GM12878 (cell line): Measurements from ENCODE around the gene EFHD1. TPM values are rescaled to one million over a fixed set of nuclear protein-coding genes. Genes with fewer than 3 reads are reported as not detected.

Experiments
- ATAC-seq: fragments of 200-7000 bp; cut with Tn5 transposase; 3 replicates; pipeline ENCODE4 v1.9.1; 2020; ENCODE audit warnings: mild to moderate bottlenecking, moderate library complexity
- BruUV-seq: library from RNA; stranded (reverse); fragments of 400-500 nt; replicated peaks from 2 replicates; lab custom pipeline; 2021; lab: Mats Ljungman, UMichigan
- CTCF ChIA-PET: fragments of 300-600 bp; sonication (Branson Sonifier 250); formaldehyde crosslinking; extraction: SDS; loops from one replicate; lab custom pipeline; 2021; ENCODE audit warnings: inconsistent platforms; lab: Yijun Ruan, JAX
- POLR2A ChIA-PET: fragments of 350-600 bp; formaldehyde crosslinking; extraction: SDS; loops from one replicate; lab custom pipeline; 2021; ENCODE audit warnings: inconsistent platforms; lab: Charles Lee
- RAD21 ChIA-PET: fragments of 300-600 bp; sonication (Branson Sonifier 250); formaldehyde crosslinking; loops from one replicate; lab custom pipeline; 2023; ENCODE audit warnings: antibody characterized with exemption; ENCODE audit not compliant: unreplicated experiment; lab: Charles Lee
- SMC1A ChIA-PET: fragments of 300-600 bp; sonication (Branson Sonifier 250); formaldehyde crosslinking; loops from one replicate; lab custom pipeline; 2023; ENCODE audit not compliant: unreplicated experiment, uncharacterized antibody; lab: Charles Lee
- DNase-seq: peaks from one replicate; pipeline ENCODE4 v3.0.0-alpha.2; 2011; ENCODE audit warnings: low read depth, low spot score
- FAIRE-seq: peaks from 3 replicates; lab custom pipeline; 2011; peaks lifted over from hg19 to GRCh38; lab: Jason Lieb, UNC
- H2AFZ ChIP-seq: 2 replicates; pipeline ENCODE4 v1.6.0; 2011; ENCODE audit warnings: low read depth, low read length, control low read depth; ENCODE audit not compliant: control insufficient read depth
- H3K27ac ChIP-seq: 2 replicates; pipeline ENCODE4 v1.5.1; 2011; ENCODE audit warnings: control low read depth; ENCODE audit not compliant: control insufficient read depth, insufficient read depth
- H3K27me3 ChIP-seq, 2 experiments: replicated peaks in 1 of 2; 2 replicates each; pipeline versions ENCODE4 v1.6.0 to v1.6.1; 2011; ENCODE audit warnings: low read length in 1 of 2; ENCODE audit not compliant: control insufficient read depth in 2 of 2, insufficient read depth in 2 of 2
- H3K36me3 ChIP-seq, 2 experiments: 2 replicates each; pipeline ENCODE4 v1.5.1; 2011; ENCODE audit warnings: low read length in 1 of 2; ENCODE audit not compliant: control insufficient read depth in 2 of 2, insufficient read depth in 2 of 2
- H3K4me1 ChIP-seq: 2 replicates; pipeline ENCODE4 v1.6.1; 2011; ENCODE audit warnings: mild to moderate bottlenecking, low read length, moderate library complexity, mixed read lengths; ENCODE audit not compliant: control insufficient read depth, insufficient read depth
- H3K4me2 ChIP-seq: 2 replicates; pipeline ENCODE4 v1.6.0; 2011; ENCODE audit warnings: control low read depth; ENCODE audit not compliant: control insufficient read depth, insufficient read depth
- H3K4me3 ChIP-seq: fragments of 200-600 bp; sonication (generic); 2 replicates; pipeline ENCODE4 v1.5.1; 2016
- H3K79me2 ChIP-seq: 2 replicates; pipeline ENCODE4 v1.6.0; 2011; ENCODE audit warnings: low read length; ENCODE audit not compliant: control insufficient read depth, insufficient read depth
- H3K9ac ChIP-seq: 2 replicates; pipeline ENCODE4 v1.8.0; 2011; ENCODE audit warnings: low read length, control low read depth, mixed read lengths; ENCODE audit not compliant: control insufficient read depth, insufficient read depth
- H3K9me3 ChIP-seq: replicated peaks from 3 replicates; pipeline ENCODE4 v1.5.1; 2011; ENCODE audit warnings: mild to moderate bottlenecking, low read length; ENCODE audit not compliant: control insufficient read depth, insufficient read depth
- H4K20me1 ChIP-seq: 2 replicates; pipeline ENCODE4 v1.6.0; 2011; ENCODE audit not compliant: control insufficient read depth, insufficient read depth
- MEF2B ChIP-seq: fragments of 450-650 bp; IDR thresholded peaks from 2 replicates; pipeline ENCODE4 v1.6.1; 2018; ENCODE audit warnings: mild to moderate bottlenecking, moderate library complexity; ENCODE audit not compliant: partially characterized antibody, poor library complexity, severe bottlenecking
- MTA2 ChIP-seq: fragments of 450-650 bp; IDR thresholded peaks from 2 replicates; pipeline ENCODE4 v1.6.1; 2016; ENCODE audit warnings: low read depth, mild to moderate bottlenecking, moderate library complexity
- NR2C2 ChIP-seq: IDR thresholded peaks from 2 replicates; pipeline ENCODE4 v1.6.1; 2011; ENCODE audit warnings: borderline replicate concordance, low read depth; ENCODE audit not compliant: control insufficient read depth, insufficient read length
- SIX5 ChIP-seq: IDR thresholded peaks from 2 replicates; pipeline ENCODE4 v1.6.1; 2011; ENCODE audit warnings: mild to moderate bottlenecking, low read depth, low read length, moderate library complexity; ENCODE audit not compliant: severe bottlenecking
- SP1 ChIP-seq: IDR thresholded peaks from one replicate; pipeline ENCODE4 v1.6.1; 2011; ENCODE audit warnings: low read depth, low read length
- SUZ12 ChIP-seq: fragments of 200-600 bp; sonication (generic); IDR thresholded peaks from one replicate; pipeline ENCODE4 v1.6.1; 2018; ENCODE audit warnings: antibody characterized with exemption, mild to moderate bottlenecking; ENCODE audit not compliant: unreplicated experiment
- TAF1 ChIP-seq: IDR thresholded peaks from 2 replicates; pipeline ENCODE4 v1.6.1; 2011; ENCODE audit warnings: mild to moderate bottlenecking, low read depth, low read length, borderline replicate concordance
- ZSCAN29 ChIP-seq: fragments of 450-650 bp; IDR thresholded peaks from 2 replicates; pipeline ENCODE4 v1.6.1; 2017; ENCODE audit warnings: mild to moderate bottlenecking, moderate library complexity
- WGBS: methylation state at CpG from one replicate; pipeline ENCODE4 v1.1.6; 2016; ENCODE audit warnings: low lambda C conversion rate; ENCODE audit not compliant: insufficient replicate concordance, insufficient coverage; ENCODE audit errors: missing lambda C conversion rate; 5-methylcytosine and 5-hydroxymethylcytosine counted together
- in situ Hi-C: fragments of 300-500 bp; cut with MboI; formaldehyde crosslinking; loops from 9 replicates; pipeline ENCODE4 v1.14.3; 2018; ENCODE audit warnings: mixed read lengths
- intact Hi-C: fragments of 100-400 bp; cut with micrococcal nuclease; formaldehyde crosslinking; loops from one replicate; pipeline ENCODE4 v1.14.2; 2022; ENCODE audit not compliant: unreplicated experiment
- polyA plus RNA-seq, 11 experiments: library from polyadenylated mRNA; depleted of rRNA in 4 of 11; unstranded in 6 of 11; stranded (reverse) in 5 of 11; fragments of >200 nt; fragmentation: Nextera tagmentation in 4 of 11; fragmentation: Illumina TruSeq in 1 of 11; extraction: Ambion mirVana in 4 of 11; extraction: Trizol in 1 of 11; gene quantifications; 1 replicate in 1 of 11; 2 replicates in 10 of 11; pipeline versions ENCODE4 v1.2.1 to v1.2.3, GENCODE V29; 2011 to 2016; ENCODE audit warnings: inconsistent platforms in 2 of 11, missing spikeins in 2 of 11, low read depth in 1 of 11
- total RNA-seq, 4 experiments: library from RNA; depleted of rRNA in 3 of 4; stranded (reverse); fragments of >200 nt in 3 of 4; fragmentation: Illumina TruSeq in 1 of 4; extraction: Trizol in 1 of 4; gene quantifications; 2 replicates each; pipeline versions ENCODE4 v1.2.1 to v1.2.3, GENCODE V29; 2013 to 2021
- TF ChIP-seq, protein P1 (sequence below): fragments of 450-650 bp; IDR thresholded peaks from 2 replicates; pipeline ENCODE4 v1.6.1; 2018; ENCODE audit warnings: borderline replicate concordance, mild to moderate bottlenecking; ENCODE audit not compliant: partially characterized antibody
- TF ChIP-seq, protein P2 (sequence below): fragments of 450-650 bp; IDR thresholded peaks from 2 replicates; pipeline ENCODE4 v1.6.1; 2016; ENCODE audit warnings: mild to moderate bottlenecking
- TF ChIP-seq, protein P3 (sequence below): fragments of 450-650 bp; IDR thresholded peaks from 2 replicates; pipeline ENCODE4 v1.6.1; 2017; ENCODE audit warnings: mild to moderate bottlenecking, low read depth, inconsistent platforms; ENCODE audit not compliant: poor library complexity, severe bottlenecking
- TF ChIP-seq, protein P4 (sequence below): fragments of 450-650 bp; IDR thresholded peaks from 2 replicates; pipeline ENCODE4 v1.6.1; 2014; ENCODE audit warnings: mild to moderate bottlenecking
- TF ChIP-seq, protein P5 (sequence below): IDR thresholded peaks from 2 replicates; pipeline ENCODE4 v1.6.1; 2011; ENCODE audit warnings: borderline replicate concordance, low read depth, mild to moderate bottlenecking, moderate library complexity, low read length; ENCODE audit not compliant: insufficient read depth, poor library complexity, severe bottlenecking

The EFHD1 gene
- total and polyA plus RNA-seq, 10 of the 15 experiments (the other 5 are each of a cell fraction or from before 2014, with no cell fraction given), result 0.07 TPM; not detected in 9

DNA sequence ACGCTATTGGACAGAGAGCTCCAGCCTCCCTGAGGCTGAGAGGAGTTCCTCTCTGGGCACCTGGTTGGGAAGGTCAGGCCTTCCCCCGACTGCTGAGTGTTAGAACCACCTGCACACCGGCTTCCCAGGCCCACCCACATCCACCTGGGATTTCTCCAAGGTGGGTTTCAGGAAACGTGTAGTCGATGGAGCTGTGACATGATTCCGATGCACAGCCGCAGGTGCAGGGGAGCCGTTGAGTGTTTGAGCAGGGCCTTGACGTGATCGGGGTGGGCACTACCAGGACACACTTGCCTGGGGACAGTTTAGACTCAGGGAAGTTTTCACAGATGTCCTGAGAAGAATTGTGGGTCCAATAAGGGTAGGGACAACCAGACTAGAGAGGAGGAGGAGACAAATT lies 42.0 kb downstream of the EFHD1 start:
- no peak overlapping the region for H3K4me3 ChIP-seq
- no peak overlapping the region for H3K27ac ChIP-seq
- intact Hi-C loops, result no loop called here
- FAIRE-seq, result no peak
- DNase-seq, result no peak
- CTCF ChIA-PET, result no interaction called here
- POLR2A ChIA-PET, result no interaction called here
- ATAC-seq, result no peak
- no peaks in the 10 kb centered on the region for H3K4me1 ChIP-seq
- H3K9ac ChIP-seq, result no peak overlapping the region
- H3K4me2 ChIP-seq, result no peak overlapping the region
- WGBS, result 66% methylated on average over 10 of the region's 10 CpGs
- RAD21 ChIA-PET, result no interaction called here
- H3K27me3 ChIP-seq, result no peaks in the 10 kb centered on the region; a peak in 1 of 4 replicates
- H3K9me3 ChIP-seq, result no peaks in the 10 kb centered on the region
- H4K20me1 ChIP-seq, result no peaks in the 10 kb centered on the region
- in situ Hi-C loops, result no loop called here
- H3K36me3 ChIP-seq, result no peaks in the 10 kb centered on the region
- BruUV-seq, result no TSS peak
- SMC1A ChIA-PET, result no interaction called here
- no peaks in the 10 kb centered on the region for H3K79me2 ChIP-seq
- H2AFZ ChIP-seq, result no peak overlapping the region
- TF ChIP-seq NR2C2 (no peak), MEF2B (no peak), SP1 (no peak), SIX5 (no peak), ZSCAN29 (no peak), MTA2 (no peak), TAF1 (no peak), SUZ12 (no peak)
- TF ChIP-seq, protein P1, sequence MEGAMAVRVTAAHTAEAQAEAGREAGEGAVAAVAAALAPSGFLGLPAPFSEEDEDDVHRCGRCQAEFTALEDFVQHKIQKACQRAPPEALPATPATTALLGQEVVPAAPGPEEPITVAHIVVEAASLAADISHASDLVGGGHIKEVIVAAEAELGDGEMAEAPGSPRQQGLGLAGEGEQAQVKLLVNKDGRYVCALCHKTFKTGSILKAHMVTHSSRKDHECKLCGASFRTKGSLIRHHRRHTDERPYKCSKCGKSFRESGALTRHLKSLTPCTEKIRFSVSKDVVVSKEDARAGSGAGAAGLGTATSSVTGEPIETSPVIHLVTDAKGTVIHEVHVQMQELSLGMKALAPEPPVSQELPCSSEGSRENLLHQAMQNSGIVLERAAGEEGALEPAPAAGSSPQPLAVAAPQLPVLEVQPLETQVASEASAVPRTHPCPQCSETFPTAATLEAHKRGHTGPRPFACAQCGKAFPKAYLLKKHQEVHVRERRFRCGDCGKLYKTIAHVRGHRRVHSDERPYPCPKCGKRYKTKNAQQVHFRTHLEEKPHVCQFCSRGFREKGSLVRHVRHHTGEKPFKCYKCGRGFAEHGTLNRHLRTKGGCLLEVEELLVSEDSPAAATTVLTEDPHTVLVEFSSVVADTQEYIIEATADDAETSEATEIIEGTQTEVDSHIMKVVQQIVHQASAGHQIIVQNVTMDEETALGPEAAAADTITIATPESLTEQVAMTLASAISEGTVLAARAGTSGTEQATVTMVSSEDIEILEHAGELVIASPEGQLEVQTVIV, result no peak
- TF ChIP-seq, protein P2, sequence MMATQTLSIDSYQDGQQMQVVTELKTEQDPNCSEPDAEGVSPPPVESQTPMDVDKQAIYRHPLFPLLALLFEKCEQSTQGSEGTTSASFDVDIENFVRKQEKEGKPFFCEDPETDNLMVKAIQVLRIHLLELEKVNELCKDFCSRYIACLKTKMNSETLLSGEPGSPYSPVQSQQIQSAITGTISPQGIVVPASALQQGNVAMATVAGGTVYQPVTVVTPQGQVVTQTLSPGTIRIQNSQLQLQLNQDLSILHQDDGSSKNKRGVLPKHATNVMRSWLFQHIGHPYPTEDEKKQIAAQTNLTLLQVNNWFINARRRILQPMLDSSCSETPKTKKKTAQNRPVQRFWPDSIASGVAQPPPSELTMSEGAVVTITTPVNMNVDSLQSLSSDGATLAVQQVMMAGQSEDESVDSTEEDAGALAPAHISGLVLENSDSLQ, result no peak
- TF ChIP-seq, protein P3, sequence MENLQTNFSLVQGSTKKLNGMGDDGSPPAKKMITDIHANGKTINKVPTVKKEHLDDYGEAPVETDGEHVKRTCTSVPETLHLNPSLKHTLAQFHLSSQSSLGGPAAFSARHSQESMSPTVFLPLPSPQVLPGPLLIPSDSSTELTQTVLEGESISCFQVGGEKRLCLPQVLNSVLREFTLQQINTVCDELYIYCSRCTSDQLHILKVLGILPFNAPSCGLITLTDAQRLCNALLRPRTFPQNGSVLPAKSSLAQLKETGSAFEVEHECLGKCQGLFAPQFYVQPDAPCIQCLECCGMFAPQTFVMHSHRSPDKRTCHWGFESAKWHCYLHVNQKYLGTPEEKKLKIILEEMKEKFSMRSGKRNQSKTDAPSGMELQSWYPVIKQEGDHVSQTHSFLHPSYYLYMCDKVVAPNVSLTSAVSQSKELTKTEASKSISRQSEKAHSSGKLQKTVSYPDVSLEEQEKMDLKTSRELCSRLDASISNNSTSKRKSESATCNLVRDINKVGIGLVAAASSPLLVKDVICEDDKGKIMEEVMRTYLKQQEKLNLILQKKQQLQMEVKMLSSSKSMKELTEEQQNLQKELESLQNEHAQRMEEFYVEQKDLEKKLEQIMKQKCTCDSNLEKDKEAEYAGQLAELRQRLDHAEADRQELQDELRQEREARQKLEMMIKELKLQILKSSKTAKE, result no peak
- TF ChIP-seq, protein P4, sequence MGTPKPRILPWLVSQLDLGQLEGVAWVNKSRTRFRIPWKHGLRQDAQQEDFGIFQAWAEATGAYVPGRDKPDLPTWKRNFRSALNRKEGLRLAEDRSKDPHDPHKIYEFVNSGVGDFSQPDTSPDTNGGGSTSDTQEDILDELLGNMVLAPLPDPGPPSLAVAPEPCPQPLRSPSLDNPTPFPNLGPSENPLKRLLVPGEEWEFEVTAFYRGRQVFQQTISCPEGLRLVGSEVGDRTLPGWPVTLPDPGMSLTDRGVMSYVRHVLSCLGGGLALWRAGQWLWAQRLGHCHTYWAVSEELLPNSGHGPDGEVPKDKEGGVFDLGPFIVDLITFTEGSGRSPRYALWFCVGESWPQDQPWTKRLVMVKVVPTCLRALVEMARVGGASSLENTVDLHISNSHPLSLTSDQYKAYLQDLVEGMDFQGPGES, result no peak
- TF ChIP-seq, protein P5, sequence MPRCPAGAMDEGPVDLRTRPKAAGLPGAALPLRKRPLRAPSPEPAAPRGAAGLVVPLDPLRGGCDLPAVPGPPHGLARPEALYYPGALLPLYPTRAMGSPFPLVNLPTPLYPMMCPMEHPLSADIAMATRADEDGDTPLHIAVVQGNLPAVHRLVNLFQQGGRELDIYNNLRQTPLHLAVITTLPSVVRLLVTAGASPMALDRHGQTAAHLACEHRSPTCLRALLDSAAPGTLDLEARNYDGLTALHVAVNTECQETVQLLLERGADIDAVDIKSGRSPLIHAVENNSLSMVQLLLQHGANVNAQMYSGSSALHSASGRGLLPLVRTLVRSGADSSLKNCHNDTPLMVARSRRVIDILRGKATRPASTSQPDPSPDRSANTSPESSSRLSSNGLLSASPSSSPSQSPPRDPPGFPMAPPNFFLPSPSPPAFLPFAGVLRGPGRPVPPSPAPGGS, result no peak
